GM12878 (cell line): ENCODE data around the gene MYOM1. TPM values are rescaled to one million over a fixed set of nuclear protein-coding genes. Genes with fewer than 3 reads are reported as not detected.

Experiments used
- ATAC-seq: fragments of 200-7000 bp; cut with Tn5 transposase; 3 replicates; pipeline ENCODE4 v1.9.1; 2020; ENCODE audit warnings: mild to moderate bottlenecking, moderate library complexity
- BruUV-seq: library from RNA; stranded (reverse); fragments of 400-500 nt; replicated peaks from 2 replicates; lab custom pipeline; 2021; lab: Mats Ljungman, UMichigan
- CTCF ChIA-PET: fragments of 300-600 bp; sonication (Branson Sonifier 250); formaldehyde crosslinking; extraction: SDS; loops from one replicate; lab custom pipeline; 2021; ENCODE audit warnings: inconsistent platforms; lab: Yijun Ruan, JAX
- POLR2A ChIA-PET: fragments of 350-600 bp; formaldehyde crosslinking; extraction: SDS; loops from one replicate; lab custom pipeline; 2021; ENCODE audit warnings: inconsistent platforms; lab: Charles Lee
- RAD21 ChIA-PET: fragments of 300-600 bp; sonication (Branson Sonifier 250); formaldehyde crosslinking; loops from one replicate; lab custom pipeline; 2023; ENCODE audit warnings: antibody characterized with exemption; ENCODE audit not compliant: unreplicated experiment; lab: Charles Lee
- SMC1A ChIA-PET: fragments of 300-600 bp; sonication (Branson Sonifier 250); formaldehyde crosslinking; loops from one replicate; lab custom pipeline; 2023; ENCODE audit not compliant: unreplicated experiment, uncharacterized antibody; lab: Charles Lee
- DNase-seq: peaks from one replicate; pipeline ENCODE4 v3.0.0-alpha.2; 2011; ENCODE audit warnings: low read depth, low spot score
- FAIRE-seq: peaks from 3 replicates; lab custom pipeline; 2011; peaks lifted over from hg19 to GRCh38; lab: Jason Lieb, UNC
- H2AFZ ChIP-seq: 2 replicates; pipeline ENCODE4 v1.6.0; 2011; ENCODE audit warnings: low read depth, low read length, control low read depth; ENCODE audit not compliant: control insufficient read depth
- H3K27ac ChIP-seq: 2 replicates; pipeline ENCODE4 v1.5.1; 2011; ENCODE audit warnings: control low read depth; ENCODE audit not compliant: control insufficient read depth, insufficient read depth
- H3K27me3 ChIP-seq, 2 experiments: replicated peaks in 1 of 2; 2 replicates each; pipeline versions ENCODE4 v1.6.0 to v1.6.1; 2011; ENCODE audit warnings: low read length in 1 of 2; ENCODE audit not compliant: control insufficient read depth in 2 of 2, insufficient read depth in 2 of 2
- H3K36me3 ChIP-seq, 2 experiments: 2 replicates each; pipeline ENCODE4 v1.5.1; 2011; ENCODE audit warnings: low read length in 1 of 2; ENCODE audit not compliant: control insufficient read depth in 2 of 2, insufficient read depth in 2 of 2
- H3K4me1 ChIP-seq: 2 replicates; pipeline ENCODE4 v1.6.1; 2011; ENCODE audit warnings: mild to moderate bottlenecking, low read length, moderate library complexity, mixed read lengths; ENCODE audit not compliant: control insufficient read depth, insufficient read depth
- H3K4me2 ChIP-seq: 2 replicates; pipeline ENCODE4 v1.6.0; 2011; ENCODE audit warnings: control low read depth; ENCODE audit not compliant: control insufficient read depth, insufficient read depth
- H3K4me3 ChIP-seq: fragments of 200-600 bp; sonication (generic); 2 replicates; pipeline ENCODE4 v1.5.1; 2016
- H3K79me2 ChIP-seq: 2 replicates; pipeline ENCODE4 v1.6.0; 2011; ENCODE audit warnings: low read length; ENCODE audit not compliant: control insufficient read depth, insufficient read depth
- H3K9ac ChIP-seq: 2 replicates; pipeline ENCODE4 v1.8.0; 2011; ENCODE audit warnings: low read length, control low read depth, mixed read lengths; ENCODE audit not compliant: control insufficient read depth, insufficient read depth
- H3K9me3 ChIP-seq: replicated peaks from 3 replicates; pipeline ENCODE4 v1.5.1; 2011; ENCODE audit warnings: mild to moderate bottlenecking, low read length; ENCODE audit not compliant: control insufficient read depth, insufficient read depth
- H4K20me1 ChIP-seq: 2 replicates; pipeline ENCODE4 v1.6.0; 2011; ENCODE audit not compliant: control insufficient read depth, insufficient read depth
- ASH2L ChIP-seq: fragments of 300-600, 200-600 bp; sonication (generic); IDR thresholded peaks from 2 replicates; pipeline ENCODE4 v1.6.1; 2017; ENCODE audit warnings: low read depth, mild to moderate bottlenecking, borderline replicate concordance
- CEBPB ChIP-seq, 2 experiments: fragments of 150-350 bp in 1 of 2; IDR thresholded peaks; 2 replicates each; pipeline ENCODE4 v1.6.1; 2012 to 2014; ENCODE audit warnings: low read depth in 2 of 2, low read length in 2 of 2, borderline replicate concordance in 1 of 2, inconsistent platforms in 1 of 2
- CREB1 ChIP-seq: IDR thresholded peaks from 2 replicates; pipeline ENCODE4 v1.6.1; 2012; ENCODE audit warnings: low read depth, mild to moderate bottlenecking, inconsistent platforms
- CREM ChIP-seq: IDR thresholded peaks from 2 replicates; pipeline ENCODE4 v1.6.1; 2014; ENCODE audit warnings: antibody characterized with exemption, low read depth
- CTCF ChIP-seq, 3 experiments: IDR thresholded peaks in 2 of 3; conservative IDR thresholded peaks in 1 of 3; 2 replicates each; pipeline ENCODE4 v1.5.1; 2011; ENCODE audit warnings: low read depth in 3 of 3, low read length in 3 of 3, mild to moderate bottlenecking in 3 of 3, control low read depth in 2 of 3, moderate library complexity in 2 of 3, inconsistent platforms in 1 of 3, mixed read lengths in 1 of 3; ENCODE audit not compliant: control insufficient read depth in 2 of 3, insufficient read depth in 1 of 3; ENCODE audit errors: extremely low read depth in 1 of 3
- EZH2 ChIP-seq: IDR thresholded peaks from 2 replicates; pipeline ENCODE4 v1.6.1; 2012; ENCODE audit warnings: low read depth, mild to moderate bottlenecking, control low read depth, inconsistent platforms, low read length, borderline replicate concordance; ENCODE audit not compliant: control insufficient read depth
- GATAD2B ChIP-seq: fragments of 450-650 bp; conservative IDR thresholded peaks from 2 replicates; pipeline ENCODE4 v1.6.1; 2017; ENCODE audit warnings: low read depth, mild to moderate bottlenecking, moderate library complexity
- IKZF2 ChIP-seq, 2 experiments: fragments of 450-650 bp; IDR thresholded peaks; 2 replicates each; pipeline ENCODE4 v1.6.1; 2017; ENCODE audit warnings: mild to moderate bottlenecking in 2 of 2, moderate library complexity in 2 of 2
- MEF2A ChIP-seq: IDR thresholded peaks from 2 replicates; pipeline ENCODE4 v1.6.1; 2011; ENCODE audit warnings: low read depth, mild to moderate bottlenecking, low read length, moderate library complexity; ENCODE audit not compliant: insufficient read depth
- PML ChIP-seq: IDR thresholded peaks from 2 replicates; pipeline ENCODE4 v1.6.1; 2012; ENCODE audit warnings: low read length, inconsistent platforms
- SMAD1 ChIP-seq: fragments of 450-650 bp; IDR thresholded peaks from 2 replicates; pipeline ENCODE4 v1.6.1; 2018; ENCODE audit warnings: mild to moderate bottlenecking, low read depth; ENCODE audit not compliant: partially characterized antibody
- SPI1 ChIP-seq: IDR thresholded peaks from 2 replicates; pipeline ENCODE4 v1.6.1; 2011; ENCODE audit warnings: low read depth, mild to moderate bottlenecking, low read length, moderate library complexity, borderline replicate concordance; ENCODE audit not compliant: insufficient read depth
- ZBTB4 ChIP-seq: fragments of 450-650 bp; formaldehyde crosslinking; IDR thresholded peaks from 2 replicates; pipeline ENCODE4 v1.4.0; 2022; ENCODE audit warnings: mild to moderate bottlenecking, moderate library complexity
- ZNF24 ChIP-seq: fragments of 450-650 bp; IDR thresholded peaks from 2 replicates; pipeline ENCODE4 v1.6.1; 2017; ENCODE audit warnings: antibody characterized with exemption, mild to moderate bottlenecking
- ZSCAN29 ChIP-seq: fragments of 450-650 bp; IDR thresholded peaks from 2 replicates; pipeline ENCODE4 v1.6.1; 2017; ENCODE audit warnings: mild to moderate bottlenecking, moderate library complexity
- WGBS: methylation state at CpG from one replicate; pipeline ENCODE4 v1.1.6; 2016; ENCODE audit warnings: low lambda C conversion rate; ENCODE audit not compliant: insufficient replicate concordance, insufficient coverage; ENCODE audit errors: missing lambda C conversion rate; 5-methylcytosine and 5-hydroxymethylcytosine counted together
- in situ Hi-C: fragments of 300-500 bp; cut with MboI; formaldehyde crosslinking; loops from 9 replicates; pipeline ENCODE4 v1.14.3; 2018; ENCODE audit warnings: mixed read lengths
- intact Hi-C: fragments of 100-400 bp; cut with micrococcal nuclease; formaldehyde crosslinking; loops from one replicate; pipeline ENCODE4 v1.14.2; 2022; ENCODE audit not compliant: unreplicated experiment
- polyA plus RNA-seq, 11 experiments: library from polyadenylated mRNA; depleted of rRNA in 4 of 11; unstranded in 6 of 11; stranded (reverse) in 5 of 11; fragments of >200 nt; fragmentation: Nextera tagmentation in 4 of 11; fragmentation: Illumina TruSeq in 1 of 11; extraction: Ambion mirVana in 4 of 11; extraction: Trizol in 1 of 11; gene quantifications; 1 replicate in 1 of 11; 2 replicates in 10 of 11; pipeline versions ENCODE4 v1.2.1 to v1.2.3, GENCODE V29; 2011 to 2016; ENCODE audit warnings: inconsistent platforms in 2 of 11, missing spikeins in 2 of 11, low read depth in 1 of 11
- total RNA-seq, 4 experiments: library from RNA; depleted of rRNA in 3 of 4; stranded (reverse); fragments of >200 nt in 3 of 4; fragmentation: Illumina TruSeq in 1 of 4; extraction: Trizol in 1 of 4; gene quantifications; 2 replicates each; pipeline versions ENCODE4 v1.2.1 to v1.2.3, GENCODE V29; 2013 to 2021
- TF ChIP-seq, protein P1 (sequence below): fragments of 450-650 bp; IDR thresholded peaks from 2 replicates; pipeline ENCODE4 v1.6.1; 2018; ENCODE audit warnings: borderline replicate concordance, mild to moderate bottlenecking; ENCODE audit not compliant: partially characterized antibody

The MYOM1 gene
- total and polyA plus RNA-seq, 10 of the 15 experiments (the other 5 are each of a cell fraction or from before 2014, with no cell fraction given) = 0.06 to 1.0 (median 0.57) TPM

DNA sequence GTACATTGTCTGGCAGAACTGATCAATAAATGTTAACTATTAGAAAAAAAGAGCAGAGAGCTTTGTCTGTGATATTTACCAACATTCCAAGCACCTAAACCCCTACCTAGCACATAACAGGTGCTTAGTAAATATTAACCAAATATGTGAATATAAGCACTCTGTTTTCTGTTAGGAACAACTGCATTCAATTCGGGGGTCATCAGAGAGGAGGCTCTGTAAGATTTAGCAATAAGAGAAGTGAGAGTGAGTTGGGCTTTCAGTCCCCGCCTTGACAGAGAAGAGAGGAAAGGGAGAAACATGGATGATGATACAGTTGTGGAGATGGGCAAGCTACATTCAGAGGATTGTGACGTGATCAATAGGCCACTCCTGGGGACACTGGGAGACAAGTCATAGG, 47.7 kb downstream of the MYOM1 start:
- Histone ChIP-seq H3K4me3 (no peak overlapping the region), H3K4me2 (no peak overlapping the region), H2AFZ (no peak overlapping the region), H3K79me2 (no peaks in the 10 kb centered on the region), H3K27me3 (no peaks in the 10 kb centered on the region), H4K20me1 (no peaks in the 10 kb centered on the region), H3K9me3 (no peaks in the 10 kb centered on the region), H3K9ac (no peak overlapping the region), H3K27ac (no peak overlapping the region; the same call in 1 of the 2 replicates), H3K36me3 (no peaks in the 10 kb centered on the region), H3K4me1 (peaks cover 25% of the 10 kb centered on the region)
- peak; percentile 57 for ATAC-seq
- intact Hi-C loops = loop anchor here (10.0 kb wide), 1 partner anchor 433 kb away; no protein-coding TSS in a partner anchor
- DNase-seq = no peak
- ChIA-PET POLR2A (interaction anchor here (1.0 to 3.3 kb wide), 3 partner anchors 8 to 75 kb away, joined by 4 to 12 read pairs (median 4); partner anchors contain the start of gene MYL12A), CTCF (interaction anchor here (0.6 to 1.1 kb wide), 5 partner anchors 9 to 177 kb away, joined by 3 to 4 read pairs (median 3); no protein-coding TSS in a partner anchor), RAD21 (no interaction called here), SMC1A (interaction anchor here (0.6 to 1.1 kb wide), 4 partner anchors 19 to 249 kb away, joined by 3 to 5 read pairs (median 3); no protein-coding TSS in a partner anchor)
- no TSS peak for BruUV-seq
- no peak for FAIRE-seq
- in situ Hi-C loops = no loop called here
- 42% methylated on average over 3 of the region's 3 CpGs for WGBS
- TF ChIP-seq ZBTB4 (CRISPR knock-in tag) (no peak), SMAD1 (no peak), ASH2L (no peak), CREB1 (no peak), MEF2A (no peak), CREM (no peak), CEBPB (IDR thresholded peaks at IDR 0.05; ENCODE audit: borderline replicate concordance in 1 of 2, low read depth in 2 of 2, low read length in 2 of 2) (no peak), GATAD2B (no peak), ZNF24 (peak; percentile 55; the same call in 1 of the 2 replicates), PML (no peak), IKZF2 (IDR thresholded peaks at IDR 0.05) (peak in 1 of 2 experiments; percentile 9; a peak in 1 of 4 replicates), EZH2 (no peak), CTCF (IDR thresholded peaks at IDR 0.05 in 2 of 3, conservative IDR thresholded peaks at IDR 0.05 in 1 of 3; ENCODE audit: control insufficient read depth in 2 of 3, extremely low read depth in 1 of 3, insufficient read depth in 1 of 3, low read depth in 3 of 3, low read length in 3 of 3) (0 out of 6 replicates have a peak, but pooled peaks of 1 of the 3 experiments have one; percentile 2), SPI1 (peak; percentile 66; the same call in 1 of the 2 replicates), ZSCAN29 (no peak)
- TF ChIP-seq, protein P1, sequence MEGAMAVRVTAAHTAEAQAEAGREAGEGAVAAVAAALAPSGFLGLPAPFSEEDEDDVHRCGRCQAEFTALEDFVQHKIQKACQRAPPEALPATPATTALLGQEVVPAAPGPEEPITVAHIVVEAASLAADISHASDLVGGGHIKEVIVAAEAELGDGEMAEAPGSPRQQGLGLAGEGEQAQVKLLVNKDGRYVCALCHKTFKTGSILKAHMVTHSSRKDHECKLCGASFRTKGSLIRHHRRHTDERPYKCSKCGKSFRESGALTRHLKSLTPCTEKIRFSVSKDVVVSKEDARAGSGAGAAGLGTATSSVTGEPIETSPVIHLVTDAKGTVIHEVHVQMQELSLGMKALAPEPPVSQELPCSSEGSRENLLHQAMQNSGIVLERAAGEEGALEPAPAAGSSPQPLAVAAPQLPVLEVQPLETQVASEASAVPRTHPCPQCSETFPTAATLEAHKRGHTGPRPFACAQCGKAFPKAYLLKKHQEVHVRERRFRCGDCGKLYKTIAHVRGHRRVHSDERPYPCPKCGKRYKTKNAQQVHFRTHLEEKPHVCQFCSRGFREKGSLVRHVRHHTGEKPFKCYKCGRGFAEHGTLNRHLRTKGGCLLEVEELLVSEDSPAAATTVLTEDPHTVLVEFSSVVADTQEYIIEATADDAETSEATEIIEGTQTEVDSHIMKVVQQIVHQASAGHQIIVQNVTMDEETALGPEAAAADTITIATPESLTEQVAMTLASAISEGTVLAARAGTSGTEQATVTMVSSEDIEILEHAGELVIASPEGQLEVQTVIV = no peak
